ENCODE data around the gene AKAIN1.
A peak's percentile ranks its signal among the peaks of the same experiment; 100 is the strongest.

AKAIN1 gene

GRCh38 chr18:5159080-5159479 is 38.0 kb downstream of the AKAIN1 start:
- Histone ChIP-seq H3K27me3 (ENCODE audit: insufficient read depth, low read length) (no peaks in the 10 kb centered on the region), H3K36me3 (ENCODE audit: insufficient read depth, low read length) (no peaks in the 10 kb centered on the region), H3K9me3 (ENCODE audit: low read length) (no peaks in the 10 kb centered on the region), H2AFZ (ENCODE audit: low read length) (0 out of 2 replicates have a peak overlapping the region, but pooled peaks have one; percentile 25), H3K4me3 (ENCODE audit: low read depth, low read length, poor library complexity, severe bottlenecking) (peak overlapping the region; percentile 4), H3K4me2 (ENCODE audit: low read length) (peak overlapping the region; percentile 35), H3F3A (ENCODE audit: insufficient read depth, low read length) (0 out of 2 replicates have a peak, but pooled peaks cover 8% of the 10 kb centered on the region), H3K79me2 (ENCODE audit: insufficient read depth, low read length) (no peaks in the 10 kb centered on the region), H3K27ac (ENCODE audit: low read depth, low read length, poor library complexity, severe bottlenecking) (peak overlapping the region; percentile 79), H3K9ac (ENCODE audit: low read length) (peak overlapping the region; percentile 9; the same call in 1 of the 2 replicates), H3K9me2 (ENCODE audit: low read depth, low read length) (no peaks in the 10 kb centered on the region), H4K20me1 (ENCODE audit: insufficient read depth, low read length) (no peaks in the 10 kb centered on the region), H3K4me1 (ENCODE audit: insufficient read depth, low read length, severe bottlenecking) (peaks cover 39% of the 10 kb centered on the region)
- TF ChIP-seq EZH2 (IDR thresholded peaks at IDR 0.05; ENCODE audit: borderline replicate concordance, low read length): no peak
- no peak for TF ChIP-seq CTCF (IDR thresholded peaks at IDR 0.05; ENCODE audit: low read length)

GRCh38 chr18:5158587-5158986 is 38.5 kb downstream of the AKAIN1 start:
- H3K4me1 ChIP-seq (ENCODE audit: insufficient read depth, low read length, severe bottlenecking): peaks cover 39% of the 10 kb centered on the region
- H3K9ac ChIP-seq (ENCODE audit: low read length): no peak overlapping the region
- H3K27me3 ChIP-seq (ENCODE audit: insufficient read depth, low read length): no peaks in the 10 kb centered on the region

GRCh38 chr18:5158172-5158571 is 38.9 kb downstream of the AKAIN1 start:
- Histone ChIP-seq H4K20me1 (ENCODE audit: insufficient read depth, low read length) (no peaks in the 10 kb centered on the region), H2AFZ (ENCODE audit: low read length) (peak overlapping the region; percentile 27; the same call in 1 of the 2 replicates), H3K9me2 (ENCODE audit: low read depth, low read length) (no peaks in the 10 kb centered on the region), H3K27me3 (ENCODE audit: insufficient read depth, low read length) (no peaks in the 10 kb centered on the region), H3K4me1 (ENCODE audit: insufficient read depth, low read length, severe bottlenecking) (peaks cover 34% of the 10 kb centered on the region), H3K9me3 (ENCODE audit: low read length) (no peaks in the 10 kb centered on the region), H3K4me3 (ENCODE audit: low read depth, low read length, poor library complexity, severe bottlenecking) (no peak overlapping the region), H3K27ac (ENCODE audit: low read depth, low read length, poor library complexity, severe bottlenecking) (peak overlapping the region; percentile 79), H3K79me2 (ENCODE audit: insufficient read depth, low read length) (no peaks in the 10 kb centered on the region), H3F3A (ENCODE audit: insufficient read depth, low read length) (0 out of 2 replicates have a peak, but pooled peaks cover 8% of the 10 kb centered on the region), H3K4me2 (ENCODE audit: low read length) (no peak overlapping the region), H3K36me3 (ENCODE audit: insufficient read depth, low read length) (no peaks in the 10 kb centered on the region), H3K9ac (ENCODE audit: low read length) (no peak overlapping the region)
- no peak for TF ChIP-seq CTCF (IDR thresholded peaks at IDR 0.05; ENCODE audit: low read length)
- no peak for TF ChIP-seq EZH2 (IDR thresholded peaks at IDR 0.05; ENCODE audit: borderline replicate concordance, low read length)

More at GRCh38 chr18:5158587-5158986, 38.5 kb downstream of the AKAIN1 start:
- Histone ChIP-seq H3F3A (ENCODE audit: insufficient read depth, low read length) (0 out of 2 replicates have a peak, but pooled peaks cover 8% of the 10 kb centered on the region), H3K27ac (ENCODE audit: low read depth, low read length, poor library complexity, severe bottlenecking) (peak overlapping the region; percentile 79), H3K9me2 (ENCODE audit: low read depth, low read length) (no peaks in the 10 kb centered on the region), H4K20me1 (ENCODE audit: insufficient read depth, low read length) (no peaks in the 10 kb centered on the region), H3K9me3 (ENCODE audit: low read length) (no peaks in the 10 kb centered on the region), H3K79me2 (ENCODE audit: insufficient read depth, low read length) (no peaks in the 10 kb centered on the region), H3K36me3 (ENCODE audit: insufficient read depth, low read length) (no peaks in the 10 kb centered on the region), H2AFZ (ENCODE audit: low read length) (peak overlapping the region; percentile 27; the same call in 1 of the 2 replicates), H3K4me3 (ENCODE audit: low read depth, low read length, poor library complexity, severe bottlenecking) (no peak overlapping the region), H3K4me2 (ENCODE audit: low read length) (no peak overlapping the region)
- TF ChIP-seq EZH2 (IDR thresholded peaks at IDR 0.05; ENCODE audit: borderline replicate concordance, low read length) (no peak), CTCF (IDR thresholded peaks at IDR 0.05; ENCODE audit: low read length) (no peak)
